Mesothelial cell of epicardium (in vitro differentiated cells): ENCODE measurements around the gene OGFOD2. TPM values are rescaled to one million over a fixed set of nuclear protein-coding genes. Genes with fewer than 3 reads are reported as not detected.

Experiments
- DNase-seq, 2 experiments: peaks; one replicate each; pipeline ENCODE4 v3.0.0; 2021; ENCODE audit warnings: low spot score in 2 of 2; ENCODE audit not compliant: unreplicated experiment in 2 of 2
- H3K27ac Mint-ChIP-seq: 2 replicates; pipeline ENCODE4 v1.8.0; 2021; ENCODE audit warnings: mixed read lengths
- H3K27me3 Mint-ChIP-seq: 2 replicates; pipeline ENCODE4 v1.8.0; 2021; ENCODE audit warnings: low read depth, mixed read lengths
- H3K36me3 Mint-ChIP-seq: 2 replicates; pipeline ENCODE4 v1.8.0; 2021; ENCODE audit warnings: mixed read lengths
- H3K4me1 Mint-ChIP-seq: 2 replicates; pipeline ENCODE4 v1.8.0; 2021; ENCODE audit warnings: mixed read lengths
- H3K4me3 Mint-ChIP-seq: 2 replicates; pipeline ENCODE4 v1.8.0; 2021; ENCODE audit warnings: mild to moderate bottlenecking, moderate library complexity, mixed read lengths
- H3K9me3 Mint-ChIP-seq: 2 replicates; pipeline ENCODE4 v1.8.0; 2021; ENCODE audit warnings: mixed read lengths
- total RNA-seq: library from RNA; stranded (reverse); gene quantifications from 3 replicates; pipeline ENCODE4 v1.2.1, GENCODE V29; 2021
- TF ChIP-seq, protein P1 (sequence below): fragments of 200-600 bp; sonication (generic); IDR thresholded peaks from one replicate; pipeline ENCODE4 v1.5.0; 2021; ENCODE audit warnings: antibody characterized with exemption; ENCODE audit not compliant: unreplicated experiment

Gene OGFOD2
- total RNA-seq, 1 donor from 2014 or later, result 15.0 TPM

DNA sequence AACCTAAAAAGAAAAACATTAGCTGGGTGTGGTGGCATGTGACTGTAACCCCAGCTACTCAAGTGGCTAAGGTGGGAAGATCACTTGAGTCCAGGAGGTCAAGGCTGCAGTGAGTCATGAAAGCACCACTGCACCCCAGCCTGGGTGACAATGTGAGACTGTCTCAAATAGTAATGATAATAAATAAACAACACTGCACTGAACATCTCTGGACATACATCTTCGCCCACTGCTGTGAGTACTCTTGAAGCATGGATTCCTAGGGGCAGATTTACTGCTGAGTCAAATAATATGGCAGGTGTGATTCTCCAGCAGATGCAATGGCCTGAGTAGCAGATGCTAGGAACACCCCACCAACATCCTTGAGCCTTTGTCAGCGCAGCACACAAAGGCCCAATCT lies 32.4 kb upstream of the OGFOD2 start:
- Mint-ChIP-seq H3K9me3 (no peaks in the 10 kb centered on the region), H3K4me1 (peaks cover 4% of the 10 kb centered on the region), H3K27me3 (no peaks in the 10 kb centered on the region), H3K4me3 (no peak overlapping the region), H3K36me3 (peaks cover 5% of the 10 kb centered on the region), H3K27ac (no peak overlapping the region)
- TF ChIP-seq, protein P1, sequence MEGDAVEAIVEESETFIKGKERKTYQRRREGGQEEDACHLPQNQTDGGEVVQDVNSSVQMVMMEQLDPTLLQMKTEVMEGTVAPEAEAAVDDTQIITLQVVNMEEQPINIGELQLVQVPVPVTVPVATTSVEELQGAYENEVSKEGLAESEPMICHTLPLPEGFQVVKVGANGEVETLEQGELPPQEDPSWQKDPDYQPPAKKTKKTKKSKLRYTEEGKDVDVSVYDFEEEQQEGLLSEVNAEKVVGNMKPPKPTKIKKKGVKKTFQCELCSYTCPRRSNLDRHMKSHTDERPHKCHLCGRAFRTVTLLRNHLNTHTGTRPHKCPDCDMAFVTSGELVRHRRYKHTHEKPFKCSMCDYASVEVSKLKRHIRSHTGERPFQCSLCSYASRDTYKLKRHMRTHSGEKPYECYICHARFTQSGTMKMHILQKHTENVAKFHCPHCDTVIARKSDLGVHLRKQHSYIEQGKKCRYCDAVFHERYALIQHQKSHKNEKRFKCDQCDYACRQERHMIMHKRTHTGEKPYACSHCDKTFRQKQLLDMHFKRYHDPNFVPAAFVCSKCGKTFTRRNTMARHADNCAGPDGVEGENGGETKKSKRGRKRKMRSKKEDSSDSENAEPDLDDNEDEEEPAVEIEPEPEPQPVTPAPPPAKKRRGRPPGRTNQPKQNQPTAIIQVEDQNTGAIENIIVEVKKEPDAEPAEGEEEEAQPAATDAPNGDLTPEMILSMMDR, result no peak
- DNase-seq, result no peak

DNA sequence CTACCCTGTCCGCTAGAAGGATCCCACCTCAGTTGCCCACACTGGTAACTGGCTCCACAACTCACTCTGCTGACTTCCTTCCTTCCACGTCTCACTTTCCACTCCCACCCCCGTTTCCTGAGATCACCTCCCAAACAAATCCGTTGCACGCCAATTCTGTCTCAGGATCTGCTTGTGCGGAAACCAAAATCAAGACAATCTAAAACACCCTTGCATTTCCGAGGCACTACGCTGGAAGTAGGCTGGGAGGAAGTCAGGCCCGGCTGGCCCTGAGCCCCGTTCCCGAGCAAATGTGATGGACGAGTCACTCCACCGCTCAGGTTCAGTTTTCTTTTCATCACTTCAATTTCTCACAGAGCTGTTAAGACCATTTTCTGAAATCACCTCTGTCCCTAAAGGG lies 31.8 kb upstream of the OGFOD2 start:
- no peak for DNase-seq
- Mint-ChIP-seq H3K27me3 (no peaks in the 10 kb centered on the region), H3K27ac (no peak overlapping the region)

GRCh38 chr12:122944605-122945592 lies 30.1 kb upstream of the OGFOD2 start:
- H3K27ac Mint-ChIP-seq, result no peak overlapping the region
- H3K36me3 Mint-ChIP-seq, result no peaks in the 10 kb centered on the region
- no peaks in the 10 kb centered on the region for H3K27me3 Mint-ChIP-seq
- TF ChIP-seq, protein P1, result no peak
- DNase-seq, result no peak
- peaks cover 4% of the 10 kb centered on the region for H3K4me1 Mint-ChIP-seq
- no peak overlapping the region for H3K4me3 Mint-ChIP-seq
- no peaks in the 10 kb centered on the region for H3K9me3 Mint-ChIP-seq

More for the DNA sequence above, 31.8 kb upstream of the OGFOD2 start:
- Mint-ChIP-seq H3K4me3 (no peak overlapping the region), H3K4me1 (peaks cover 4% of the 10 kb centered on the region), H3K36me3 (no peaks in the 10 kb centered on the region), H3K9me3 (no peaks in the 10 kb centered on the region)
- TF ChIP-seq, protein P1, result no peak

GRCh38 chr12:122946690-122947341 lies 28.2 kb upstream of the OGFOD2 start:
- DNase-seq, result peak in 1 of 2 experiments; percentile 48
- TF ChIP-seq, protein P1, result no peak
- peaks cover 4% of the 10 kb centered on the region for H3K4me1 Mint-ChIP-seq

GRCh38 chr12:122947352-122947792 lies 27.7 kb upstream of the OGFOD2 start:
- peak overlapping the region; percentile 58 for H3K27ac Mint-ChIP-seq
- H3K9me3 Mint-ChIP-seq, result no peaks in the 10 kb centered on the region
- peaks cover 4% of the 10 kb centered on the region for H3K4me1 Mint-ChIP-seq
- no peaks in the 10 kb centered on the region for H3K36me3 Mint-ChIP-seq
- TF ChIP-seq, protein P1, result no peak
- no peak overlapping the region for H3K4me3 Mint-ChIP-seq
- H3K27me3 Mint-ChIP-seq, result no peaks in the 10 kb centered on the region
- DNase-seq, result no peak

More at GRCh38 chr12:122946690-122947341, 28.2 kb upstream of the OGFOD2 start:
- Mint-ChIP-seq H3K27me3 (no peaks in the 10 kb centered on the region), H3K4me3 (no peak overlapping the region), H3K36me3 (no peaks in the 10 kb centered on the region), H3K27ac (peak overlapping the region; percentile 58), H3K9me3 (no peaks in the 10 kb centered on the region)
